Left kidney (tissue), 2 donors: ENCODE data around the gene SRRM3. TPM values are rescaled to one million over a fixed set of nuclear protein-coding genes. Genes with fewer than 3 reads are reported as not detected.
"Not testable (repeated sequence)": the region's sequence is repeated elsewhere in the genome, so short reads cannot be mapped to it uniquely, and the experiment has no call there.

Experiments used
- DNase-seq: peaks from one replicate; pipeline ENCODE4 v3.0.0-alpha.2; 2013
- polyA plus RNA-seq: library from polyadenylated mRNA; unstranded; fragments of 120-200 nt; gene quantifications from one replicate; pipeline ENCODE4 v1.2.1, GENCODE V29; 2013; ENCODE audit not compliant: insufficient read length

SRRM3 gene
- polyA plus RNA-seq, 1 donor = 2.1 TPM

- no peak for DNase-seq
Measured at GRCh38 chr7:76262683-76263402, 61.1 kb downstream of the SRRM3 start.

GRCh38 chr7:76265299-76265698, 63.6 kb downstream of the SRRM3 start:
- no peak for DNase-seq

GRCh38 chr7:76267107-76267893, 65.6 kb downstream of the SRRM3 start:
- DNase-seq = no peak

GRCh38 chr7:76267894-76268183, 66.1 kb downstream of the SRRM3 start:
- no peak for DNase-seq

GRCh38 chr7:76268376-76268775, 66.7 kb downstream of the SRRM3 start:
- DNase-seq = no peak

- no peak for DNase-seq
Measured at GRCh38 chr7:76269895-76270294, 68.2 kb downstream of the SRRM3 start.

- not testable (repeated sequence) for DNase-seq
Measured at GRCh38 chr7:76271384-76271783, 69.7 kb downstream of the SRRM3 start.

GRCh38 chr7:76272142-76272541, 70.4 kb downstream of the SRRM3 start:
- no peak for DNase-seq

- DNase-seq = no peak
Measured at GRCh38 chr7:76272851-76273497, 71.3 kb downstream of the SRRM3 start.

GRCh38 chr7:76273503-76273902, 71.8 kb downstream of the SRRM3 start:
- no peak for DNase-seq

GRCh38 chr7:76278540-76278939, 76.8 kb downstream of the SRRM3 start:
- no peak for DNase-seq

GRCh38 chr7:76280408-76280807, 78.7 kb downstream of the SRRM3 start:
- no peak for DNase-seq

- DNase-seq = no peak
Measured at GRCh38 chr7:76281006-76281705, 79.5 kb downstream of the SRRM3 start.

- DNase-seq = no peak
Measured at GRCh38 chr7:76281706-76282343, 80.1 kb downstream of the SRRM3 start.

- no peak for DNase-seq
Measured at GRCh38 chr7:76282344-76283253, 80.9 kb downstream of the SRRM3 start.

GRCh38 chr7:76283254-76284159, 81.8 kb downstream of the SRRM3 start:
- DNase-seq = no peak

GRCh38 chr7:76285604-76286374, 84.1 kb downstream of the SRRM3 start:
- no peak for DNase-seq

- no peak for DNase-seq
Measured at GRCh38 chr7:76286842-76287403, 85.2 kb downstream of the SRRM3 start.

GRCh38 chr7:76290847-76291350, 89.2 kb downstream of the SRRM3 start:
- DNase-seq = not testable (repeated sequence)
